Tibial nerve (tissue), 4 donors: Measurements from ENCODE around the gene MRPS2. TPM values are rescaled to one million over a fixed set of nuclear protein-coding genes. Genes with fewer than 3 reads are reported as not detected.

Experiments
- DNase-seq, 2 donors: peaks; one replicate each; pipeline ENCODE4 v3.0.0-alpha.2; 2019; ENCODE audit warnings: low spot score in 2 of 2
- H3K27ac ChIP-seq, 4 donors: fragments of 200-600 bp; sonication (generic) in 3 of 4; one replicate each; pipeline ENCODE4 v1.5.1; 2017 to 2019; ENCODE audit warnings: mild to moderate bottlenecking in 1 of 4
- H3K27me3 ChIP-seq, 2 donors: fragments of 200-600 bp; sonication (generic) in 1 of 2; one replicate each; pipeline versions ENCODE4 v1.5.1 to v1.6.0; 2017 to 2019
- H3K36me3 ChIP-seq, 3 donors: fragments of 200-600 bp; sonication (generic); one replicate each; pipeline ENCODE4 v1.5.1; 2018 to 2019
- H3K4me1 ChIP-seq, 4 donors: fragments of 200-600 bp; sonication (generic) in 3 of 4; one replicate each; pipeline ENCODE4 v1.5.1; 2017 to 2019
- H3K4me3 ChIP-seq, 4 donors: fragments of 200-600 bp; sonication (generic) in 3 of 4; one replicate each; pipeline ENCODE4 v1.5.1; 2017 to 2019; ENCODE audit warnings: mild to moderate bottlenecking in 1 of 4, moderate library complexity in 1 of 4
- H3K9me3 ChIP-seq, 4 donors: fragments of 200-600 bp; sonication (generic) in 3 of 4; one replicate each; pipeline ENCODE4 v1.5.1; 2017 to 2019
- CTCF ChIP-seq, 5 experiments: fragments of 200-600 bp in 3 of 5; fragments of 450-650 bp in 2 of 5; sonication (generic) in 3 of 5; IDR thresholded peaks; one replicate each; pipeline ENCODE4 v1.5.1; 2016 to 2019; ENCODE audit warnings: antibody characterized with exemption in 5 of 5, mild to moderate bottlenecking in 3 of 5, moderate library complexity in 2 of 5
- EP300 ChIP-seq, 2 donors: sonication (generic); formaldehyde crosslinking; IDR thresholded peaks; one replicate each; pipeline ENCODE4 v1.6.1; 2017; ENCODE audit warnings: antibody characterized with exemption in 2 of 2, mild to moderate bottlenecking in 1 of 2
- POLR2A ChIP-seq, 2 donors: fragments of 450-650 bp; IDR thresholded peaks; one replicate each; pipeline ENCODE4 v1.6.1; 2017; ENCODE audit warnings: antibody characterized with exemption in 2 of 2, mild to moderate bottlenecking in 2 of 2, moderate library complexity in 2 of 2
- WGBS, 2 donors: methylation state at CpG; one replicate each; pipeline ENCODE4 v1.1.5; 2018; 5-methylcytosine and 5-hydroxymethylcytosine counted together
- total RNA-seq, 4 donors: library from RNA; depleted of rRNA; stranded (reverse); fragments of >200 nt; gene quantifications; one replicate each; pipeline ENCODE4 v1.1.0, GENCODE V29; 2016

Gene MRPS2
- total RNA-seq, 4 donors from 2014 or later: 24.9 to 29.2 (median 26.3) TPM

- no peak for DNase-seq
- Histone ChIP-seq H3K27me3 (no peaks in the 10 kb centered on the region), H3K9me3 (no peaks in the 10 kb centered on the region), H3K36me3 (no peaks in the 10 kb centered on the region), H3K4me3 (no peak overlapping the region), H3K4me1 (peaks cover 0 to 28% (median 7%) of the 10 kb centered on the region in 4 donors), H3K27ac (no peak overlapping the region)
- TF ChIP-seq POLR2A (IDR thresholded peaks at IDR 0.05): no peak
- 79 to 83% methylated on average over 10 of the region's 10 CpGs for WGBS, 2 donors
Observed at GRCh38 chr9:135476561-135477355, 23.7 kb upstream of the MRPS2 start.

- no peak for DNase-seq
- Histone ChIP-seq H3K36me3 (peaks cover 0 to 2% (median 0%) of the 10 kb centered on the region in 3 donors), H3K27me3 (no peaks in the 10 kb centered on the region), H3K9me3 (no peaks in the 10 kb centered on the region), H3K4me1 (peaks cover 0 to 30% (median 7%) of the 10 kb centered on the region in 4 donors), H3K27ac (peak overlapping the region in 1 of 4 donors; percentile 70), H3K4me3 (no peak overlapping the region)
- TF ChIP-seq EP300 (IDR thresholded peaks at IDR 0.05): no peak
- TF ChIP-seq CTCF (IDR thresholded peaks at IDR 0.05): no peak
- TF ChIP-seq POLR2A (IDR thresholded peaks at IDR 0.05): no peak
- 58 to 71% methylated on average over 10 of the region's 10 CpGs for WGBS, 2 donors
Observed at GRCh38 chr9:135478191-135478590, 22.3 kb upstream of the MRPS2 start.

DNA sequence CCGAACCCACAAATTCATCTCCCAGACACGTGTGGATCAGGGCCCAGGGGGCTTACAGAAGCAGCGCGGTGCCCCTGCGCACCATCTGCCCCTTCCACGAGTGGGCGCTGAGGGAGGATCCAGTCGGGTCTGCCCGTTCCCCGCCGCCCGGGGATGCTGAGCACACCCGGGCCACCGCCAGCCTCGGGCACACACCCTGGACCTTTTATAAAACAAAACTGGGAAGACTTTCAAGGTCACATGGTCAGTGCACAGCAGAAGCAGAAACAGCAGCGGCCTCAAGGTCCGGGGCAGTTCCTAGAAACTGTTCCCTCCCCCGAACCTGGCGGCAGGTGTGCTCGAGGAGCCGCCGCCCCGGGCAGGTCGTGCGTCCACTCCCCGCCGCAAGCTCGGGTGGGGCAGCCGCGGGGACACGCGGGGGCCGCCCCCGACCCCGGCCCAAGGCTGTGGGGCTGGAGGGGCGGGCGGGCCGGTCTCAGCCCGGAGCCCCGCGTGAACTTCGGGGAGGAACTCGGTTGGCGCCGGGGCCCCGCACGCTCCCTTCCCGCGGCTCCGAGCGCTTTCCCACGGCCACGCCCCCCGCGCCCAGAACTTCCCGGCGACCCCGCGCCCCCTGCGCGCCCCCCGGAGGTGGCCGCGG lies 21.5 kb upstream of the MRPS2 start:
- WGBS, 2 donors: 2 to 6% methylated on average over 20 to 23 of the region's 64 CpGs
- TF ChIP-seq POLR2A (IDR thresholded peaks at IDR 0.05): no peak
- TF ChIP-seq EP300 (IDR thresholded peaks at IDR 0.05): peak in 1 of 2 donors; percentile 25
- TF ChIP-seq CTCF (IDR thresholded peaks at IDR 0.05): no peak
- peak in 1 of 2 donors; percentile 29 for DNase-seq
- peak overlapping the region in 3 of 4 donors; percentile 70 to 84 (median 71) for H3K27ac ChIP-seq
- H3K27me3 ChIP-seq: no peaks in the 10 kb centered on the region
- H3K4me1 ChIP-seq: peaks cover 0 to 30% (median 7%) of the 10 kb centered on the region in 4 donors
- peak overlapping the region; percentile 33 to 89 (median 56) for H3K4me3 ChIP-seq
- peaks cover 0 to 9% (median 0%) of the 10 kb centered on the region in 3 donors for H3K36me3 ChIP-seq
- no peaks in the 10 kb centered on the region for H3K9me3 ChIP-seq

DNA sequence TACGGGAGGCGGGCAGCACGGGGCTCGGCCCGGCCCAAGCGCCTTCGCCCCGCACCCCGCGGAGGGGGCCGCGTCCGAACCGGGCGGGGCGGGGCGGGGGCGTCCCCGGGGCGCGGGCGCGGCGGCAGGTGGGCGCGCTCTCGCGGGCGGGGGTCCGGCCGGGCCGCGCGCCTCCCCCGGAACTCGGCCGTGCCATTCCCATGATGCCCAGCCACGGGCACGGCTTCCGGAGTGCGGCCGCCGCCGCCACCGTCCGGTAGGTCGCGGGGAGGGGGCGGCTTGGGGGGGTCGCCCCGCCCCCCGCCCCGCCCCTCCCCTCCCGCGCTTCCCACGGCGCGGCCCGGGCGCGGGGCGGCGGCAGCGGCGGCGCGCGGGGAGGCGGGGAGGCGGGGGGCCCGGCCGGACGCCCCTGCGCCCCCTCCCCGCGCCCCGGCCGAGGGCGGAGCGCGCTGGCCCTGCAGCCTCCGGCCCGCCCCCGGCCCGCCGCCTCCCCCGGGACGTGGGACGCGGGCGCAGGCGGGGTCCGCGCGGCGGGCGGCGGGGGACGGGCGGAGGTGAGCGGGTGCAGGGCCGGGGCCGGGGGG lies 20.9 kb upstream of the MRPS2 start, which contains the start of gene PPP1R26:
Gene PPP1R26 (plus strand): TSS at position 314 of the 584 bp plus-strand sequence. CDS start 4,729 bp downstream, outside the sequence.
- peaks cover 0 to 30% (median 7%) of the 10 kb centered on the region in 4 donors for H3K4me1 ChIP-seq
- H3K9me3 ChIP-seq: no peaks in the 10 kb centered on the region
- H3K27me3 ChIP-seq: no peaks in the 10 kb centered on the region
- 0% methylated on average over 4 to 14 of the region's 103 CpGs for WGBS, 2 donors
- H3K27ac ChIP-seq: peak within 1 kb of the TSS in 3 of 4 donors; percentile 70 to 84 (median 71)
- TF ChIP-seq CTCF (IDR thresholded peaks at IDR 0.05) (no peak), EP300 (IDR thresholded peaks at IDR 0.05) (no peak), POLR2A (IDR thresholded peaks at IDR 0.05) (no peak)
- H3K4me3 ChIP-seq: peak within 1 kb of the TSS; percentile 54 to 89 (median 75)
- no peak for DNase-seq
- peaks cover 0 to 15% (median 0%) of the 10 kb centered on the region in 3 donors for H3K36me3 ChIP-seq

GRCh38 chr9:135480071-135480939 lies 20.2 kb upstream of the MRPS2 start:
- H3K4me3 ChIP-seq: peak overlapping the region; percentile 51 to 89 (median 75)
- no peaks in the 10 kb centered on the region for H3K27me3 ChIP-seq
- peaks cover 0 to 30% (median 7%) of the 10 kb centered on the region in 4 donors for H3K4me1 ChIP-seq
- TF ChIP-seq CTCF (IDR thresholded peaks at IDR 0.05) (no peak), EP300 (IDR thresholded peaks at IDR 0.05) (no peak), POLR2A (IDR thresholded peaks at IDR 0.05) (no peak)
- H3K36me3 ChIP-seq: peaks cover 0 to 23% (median 0%) of the 10 kb centered on the region in 3 donors
- no peaks in the 10 kb centered on the region for H3K9me3 ChIP-seq
- DNase-seq: no peak
- H3K27ac ChIP-seq: peak overlapping the region in 2 of 4 donors; percentile 65 to 74
- WGBS, 2 donors: 2 to 6% methylated on average over 16 to 17 of the region's 76 CpGs
